Measurements from ENCODE around the gene TRMT112. TPM values are rescaled to one million over a fixed set of nuclear protein-coding genes. Genes with fewer than 3 reads are reported as not detected.
A peak's percentile ranks its signal among the peaks of the same experiment; 100 is the strongest.

Gene TRMT112
- total and polyA plus RNA-seq, 2 of the 4 experiments (the other 2 are of a cell fraction) = 173 to 202 TPM

DNA sequence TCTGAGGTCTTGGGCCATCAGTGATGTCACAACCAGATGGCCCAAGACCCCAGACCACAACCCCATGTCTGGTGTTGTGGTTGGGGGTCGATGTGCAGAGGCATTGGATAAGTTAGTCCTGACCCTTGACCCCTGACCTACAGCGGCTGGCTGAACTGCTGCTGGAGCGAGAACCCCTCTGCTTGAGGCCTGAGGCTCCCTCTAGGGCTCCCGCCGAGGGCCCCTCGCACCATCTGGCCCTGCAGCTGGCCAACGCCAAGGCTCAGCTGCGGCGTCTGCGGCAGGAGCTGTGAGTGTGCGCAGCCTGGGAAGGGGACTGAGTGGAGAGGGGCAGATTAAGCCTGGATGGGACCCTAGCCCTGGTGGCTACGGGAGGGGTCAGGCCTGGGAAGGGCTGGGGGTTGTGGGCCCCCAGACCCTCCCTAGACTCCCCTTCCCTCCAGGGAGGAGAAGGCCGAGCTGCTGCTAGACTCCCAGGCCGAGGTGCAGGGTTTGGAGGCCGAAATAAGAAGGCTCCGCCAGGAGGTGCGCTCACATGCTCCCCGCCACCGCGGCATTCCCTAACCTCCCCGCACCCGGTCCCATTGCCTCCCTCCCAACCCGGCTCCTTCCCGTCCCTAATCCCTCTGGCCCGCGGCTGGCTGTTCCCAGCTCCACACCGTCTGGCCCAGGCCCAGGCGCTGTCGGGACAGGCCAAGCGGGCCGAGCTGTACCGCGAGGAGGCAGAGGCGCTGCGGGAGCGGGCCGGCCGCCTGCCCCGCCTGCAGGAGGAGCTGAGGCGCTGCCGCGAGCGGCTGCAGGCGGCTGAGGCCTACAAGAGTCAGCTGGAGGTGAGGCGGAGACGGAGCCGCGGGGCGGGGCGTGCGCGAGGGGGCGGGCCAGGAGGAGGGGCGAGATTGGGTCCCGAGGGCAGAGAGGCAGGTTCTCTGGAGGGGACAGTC is 24.8 kb upstream of the TRMT112 start:
- CTCF ChIA-PET = interaction anchor here (0.6 to 2.2 kb wide), 6 partner anchors 9 to 41 kb away, joined by 3 to 11 read pairs (median 6); partner anchors contain the start of genes PRDX5 and TRMT112
- WGBS, 2 experiments (ENCODE audit: extremely low coverage in 2 of 2, insufficient read length in 1 of 2) = 7% methylated on average over 20 of the region's 55 CpGs; no CpG with 5 or more reads in 1 of the 2 experiments

More for the DNA sequence above, 24.8 kb upstream of the TRMT112 start:
- peak overlapping the region; percentile 45; the same call in 1 of the 2 replicates for H4K91ac ChIP-seq (ENCODE audit: insufficient read depth, low read depth, low read length)
- POLR2A ChIA-PET (ENCODE audit: unreplicated experiment) = interaction anchor here (1.1 kb wide), 1 partner anchor 25 kb away, joined by 4 read pairs; the partner anchor contains the start of gene TRMT112
- BruUV-seq (replicated peaks) = no TSS peak
- no peak overlapping the region for H2BK20ac ChIP-seq (ENCODE audit: low read depth, low read length)
- H3K79me1 ChIP-seq (ENCODE audit: low read depth in 1 of 2, low read length in 2 of 2) = no peaks in the 10 kb centered on the region
- in situ Hi-C loops (cut with MboI; ENCODE audit: low sequenced_read_pairs) (no loop called here), dilution Hi-C loops (cut with HindIII; ENCODE audit: low sequenced_read_pairs, unreplicated experiment) (no loop called here), intact Hi-C loops (cut with micrococcal nuclease) (no loop called here)
- peak overlapping the region; percentile 59 for H2BK5ac ChIP-seq (ENCODE audit: low read depth, low read length, poor library complexity, severe bottlenecking)
- 0 out of 2 replicates have a peak overlapping the region, but pooled peaks have one; percentile 48 for H3K14ac ChIP-seq (replicated peaks; ENCODE audit: low read depth, low read length)
- peak overlapping the region; percentile 48; the same call in 1 of the 2 replicates for H2AK5ac ChIP-seq (ENCODE audit: low read depth, low read length)
- peak; percentile 99 for ATAC-seq (ENCODE audit: low read depth)
- H3K18ac ChIP-seq (ENCODE audit: low read depth, low read length) = peak overlapping the region; percentile 50; the same call in 1 of the 2 replicates
- no peaks in the 10 kb centered on the region for H3K36me3 ChIP-seq (ENCODE audit: control insufficient read depth, insufficient read depth, low read length)
- peak overlapping the region; percentile 79 for H3K4ac ChIP-seq (ENCODE audit: low read depth, low read length)
- H3K27me3 ChIP-seq (ENCODE audit: control insufficient read depth, insufficient read depth, low read length) = peaks cover 11% of the 10 kb centered on the region; the same call in 1 of the 2 replicates
- 0 out of 2 replicates have a peak overlapping the region, but pooled peaks have one; percentile 42 for H2BK120ac ChIP-seq (ENCODE audit: low read depth, low read length)
- H4K5ac ChIP-seq (ENCODE audit: low read depth, low read length) = peak overlapping the region; percentile 93
- peak overlapping the region; percentile 72 for H3K27ac ChIP-seq (ENCODE audit: insufficient read depth, low read length)
- H2AK9ac ChIP-seq (replicated peaks; ENCODE audit: low read depth, low read length, poor library complexity) = peak overlapping the region; percentile 84
- peak overlapping the region; percentile 79 for H3K9ac ChIP-seq (ENCODE audit: low read depth, low read length)
- no peaks in the 10 kb centered on the region for H3K9me1 ChIP-seq (ENCODE audit: insufficient read depth, low read length)
- peak overlapping the region; percentile 45 for H3K4me3 ChIP-seq (ENCODE audit: insufficient read depth, low read depth, low read length)
- H4K8ac ChIP-seq (ENCODE audit: low read depth in 2 of 2, low read length in 2 of 2) = peak overlapping the region; percentile 38 to 93
- H2AFZ ChIP-seq (replicated peaks; ENCODE audit: low read length, poor library complexity) = peak overlapping the region; percentile 97
- H3K4me1 ChIP-seq (ENCODE audit: control insufficient read depth, insufficient read depth, low read length) = peaks cover 6% of the 10 kb centered on the region
- no peak overlapping the region for H3K56ac ChIP-seq (ENCODE audit: extremely low read depth, insufficient read depth, low read length)
- H2BK15ac ChIP-seq (ENCODE audit: low read depth, low read length) = no peak overlapping the region
- H4K20me1 ChIP-seq (ENCODE audit: insufficient read depth, low read length) = no peaks in the 10 kb centered on the region
- H3K23ac ChIP-seq (ENCODE audit: low read depth, low read length) = no peak overlapping the region
- no peaks in the 10 kb centered on the region for H3K9me3 ChIP-seq (ENCODE audit: control insufficient read depth, insufficient read depth, low read length)
- TF ChIP-seq SMC3 (IDR thresholded peaks at IDR 0.05; ENCODE audit: low read depth, low read length) = peak; percentile 21; the same call in 1 of the 2 replicates
- TF ChIP-seq RAD21 (IDR thresholded peaks at IDR 0.05; ENCODE audit: low read length) = peak; percentile 30
- TF ChIP-seq, protein P1, sequence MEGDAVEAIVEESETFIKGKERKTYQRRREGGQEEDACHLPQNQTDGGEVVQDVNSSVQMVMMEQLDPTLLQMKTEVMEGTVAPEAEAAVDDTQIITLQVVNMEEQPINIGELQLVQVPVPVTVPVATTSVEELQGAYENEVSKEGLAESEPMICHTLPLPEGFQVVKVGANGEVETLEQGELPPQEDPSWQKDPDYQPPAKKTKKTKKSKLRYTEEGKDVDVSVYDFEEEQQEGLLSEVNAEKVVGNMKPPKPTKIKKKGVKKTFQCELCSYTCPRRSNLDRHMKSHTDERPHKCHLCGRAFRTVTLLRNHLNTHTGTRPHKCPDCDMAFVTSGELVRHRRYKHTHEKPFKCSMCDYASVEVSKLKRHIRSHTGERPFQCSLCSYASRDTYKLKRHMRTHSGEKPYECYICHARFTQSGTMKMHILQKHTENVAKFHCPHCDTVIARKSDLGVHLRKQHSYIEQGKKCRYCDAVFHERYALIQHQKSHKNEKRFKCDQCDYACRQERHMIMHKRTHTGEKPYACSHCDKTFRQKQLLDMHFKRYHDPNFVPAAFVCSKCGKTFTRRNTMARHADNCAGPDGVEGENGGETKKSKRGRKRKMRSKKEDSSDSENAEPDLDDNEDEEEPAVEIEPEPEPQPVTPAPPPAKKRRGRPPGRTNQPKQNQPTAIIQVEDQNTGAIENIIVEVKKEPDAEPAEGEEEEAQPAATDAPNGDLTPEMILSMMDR (conservative IDR thresholded peaks at IDR 0.05; ENCODE audit: low read depth, low read length) = peak; percentile 62
- no peak for TF ChIP-seq CHD1 (IDR thresholded peaks at IDR 0.05; ENCODE audit: low read depth, low read length)
- peak; percentile 68; the same call in 1 of the 2 replicates for TF ChIP-seq MAZ (IDR thresholded peaks at IDR 0.05; ENCODE audit: borderline replicate concordance, low read depth, low read length)
- DNase-seq = peak; percentile 81
- peak overlapping the region; percentile 80 for H3K4me2 ChIP-seq (ENCODE audit: low read depth, low read length)

Data from IMR-90 (cell line).